NCI-H510A (cell line): ENCODE measurements around the gene EML3.
"Not testable (repeated sequence)": the region's sequence is repeated elsewhere in the genome, so short reads cannot be mapped to it uniquely, and the experiment has no call there.

Experiments used
- DNase-seq: peaks from one replicate; lab custom pipeline; 2025; lab: John Stamatoyannopoulos, UW

The EML3 gene

GRCh38 chr11:62621567-62622470 is 9.2 kb upstream of the EML3 start, which contains the start of gene B3GAT3:
Gene B3GAT3 (minus strand): TSS chr11:62621986. CDS start chr11:62621947, 39 bp downstream.
- peak; percentile 94 for DNase-seq

- DNase-seq: no peak
Observed at GRCh38 chr11:62621027-62621566, 8.5 kb upstream of the EML3 start.

GRCh38 chr11:62616957-62617356 is 4.4 kb upstream of the EML3 start:
- DNase-seq: not testable (repeated sequence)

- DNase-seq: no peak
Observed at GRCh38 chr11:62615521-62615920, 2.9 kb upstream of the EML3 start.

- DNase-seq: no peak
Observed at GRCh38 chr11:62614275-62614674, 1.7 kb upstream of the EML3 start.

- DNase-seq: no peak
Observed at GRCh38 chr11:62613291-62613778, 760 bp upstream of the EML3 start.

GRCh38 chr11:62611705-62612365 is 740 bp downstream of the EML3 start:
- DNase-seq: no peak

- no peak for DNase-seq
Observed at GRCh38 chr11:62610814-62611704, 1.5 kb downstream of the EML3 start.

- DNase-seq: no peak
Observed at GRCh38 chr11:62610403-62610802, 2.2 kb downstream of the EML3 start.

- no peak for DNase-seq
Observed at GRCh38 chr11:62608776-62609175, 3.8 kb downstream of the EML3 start.

- no peak for DNase-seq
Observed at GRCh38 chr11:62607714-62608113, 4.9 kb downstream of the EML3 start.

- DNase-seq: no peak
Observed at GRCh38 chr11:62605902-62606301, 6.7 kb downstream of the EML3 start.

- DNase-seq: no peak
Observed at GRCh38 chr11:62605467-62605866, 7.1 kb downstream of the EML3 start.

GRCh38 chr11:62604460-62605120 is 8.0 kb downstream of the EML3 start:
- no peak for DNase-seq

GRCh38 chr11:62603776-62604299 is 8.7 kb downstream of the EML3 start:
- DNase-seq: no peak

GRCh38 chr11:62603072-62603408 is 9.5 kb downstream of the EML3 start:
- DNase-seq: peak; percentile 53

GRCh38 chr11:62602141-62603071 is 10.2 kb downstream of the EML3 start:
- peak; percentile 52 for DNase-seq

GRCh38 chr11:62601372-62602140 is 11.0 kb downstream of the EML3 start, which contains the start of gene MTA2:
Gene MTA2 (minus strand): TSS chr11:62601865. CDS start chr11:62601450, 415 bp downstream.
- DNase-seq: peak; percentile 97

GRCh38 chr11:62601122-62601371 is 11.5 kb downstream of the EML3 start:
- DNase-seq: peak; percentile 24
